ENCODE measurements around the gene GRHPR.

GRCh38 chr9:37423508-37423907 lies 1.0 kb downstream of the GRHPR start:
- TF ChIP-seq CTCF (IDR thresholded peaks at IDR 0.05; ENCODE audit: low read depth, low read length, missing input control): no peak
- no peak for TF ChIP-seq TAF1 (conservative IDR thresholded peaks at IDR 0.05)

Data from liver (tissue), 3 donors.